ENCODE data around the gene OR6X1.

- TF ChIP-seq EZH2 (IDR thresholded peaks at IDR 0.05; ENCODE audit: borderline replicate concordance, low read length) (no peak), CTCF (IDR thresholded peaks at IDR 0.05; ENCODE audit: low read length) (no peak)
Observed at GRCh38 chr11:123736769-123737168, 17.5 kb downstream of the OR6X1 start.

All from OCI-LY1 (cell line).